Neural crest cell (in vitro differentiated cells): ENCODE measurements around the gene TRMO. TPM values are rescaled to one million over a fixed set of nuclear protein-coding genes. Genes with fewer than 3 reads are reported as not detected.

Source experiments
- DNase-seq: peaks from one replicate; pipeline ENCODE4 v3.0.0; 2021; ENCODE audit warnings: low read depth, mixed read lengths, low spot score
- H3K27ac Mint-ChIP-seq: one replicate; pipeline ENCODE4 v1.8.0; 2021; ENCODE audit warnings: mild to moderate bottlenecking, mixed read lengths; ENCODE audit not compliant: unreplicated experiment
- H3K27me3 Mint-ChIP-seq: 2 replicates; pipeline ENCODE4 v1.8.0; 2021; ENCODE audit warnings: low read depth, mild to moderate bottlenecking, mixed read lengths
- H3K36me3 Mint-ChIP-seq: 2 replicates; pipeline ENCODE4 v1.8.0; 2021; ENCODE audit warnings: low read depth, mild to moderate bottlenecking, mixed read lengths
- H3K4me1 Mint-ChIP-seq: 2 replicates; pipeline ENCODE4 v1.8.0; 2021; ENCODE audit warnings: mixed read lengths
- H3K4me3 Mint-ChIP-seq: one replicate; pipeline ENCODE4 v1.8.0; 2021; ENCODE audit warnings: mild to moderate bottlenecking, mixed read lengths
- H3K9me3 Mint-ChIP-seq: 2 replicates; pipeline ENCODE4 v1.8.0; 2021; ENCODE audit warnings: mixed read lengths
- total RNA-seq: library from RNA; stranded (reverse); gene quantifications from 2 replicates; pipeline ENCODE4 v1.2.1, GENCODE V29; 2021
- TF ChIP-seq, protein P1 (sequence below): fragments of 200-600 bp; sonication (generic); conservative IDR thresholded peaks from 2 replicates; pipeline ENCODE4 v1.5.0; 2021; ENCODE audit warnings: antibody characterized with exemption, mild to moderate bottlenecking

TRMO gene
- total RNA-seq, 1 donor from 2014 or later: 11.4 TPM

DNA sequence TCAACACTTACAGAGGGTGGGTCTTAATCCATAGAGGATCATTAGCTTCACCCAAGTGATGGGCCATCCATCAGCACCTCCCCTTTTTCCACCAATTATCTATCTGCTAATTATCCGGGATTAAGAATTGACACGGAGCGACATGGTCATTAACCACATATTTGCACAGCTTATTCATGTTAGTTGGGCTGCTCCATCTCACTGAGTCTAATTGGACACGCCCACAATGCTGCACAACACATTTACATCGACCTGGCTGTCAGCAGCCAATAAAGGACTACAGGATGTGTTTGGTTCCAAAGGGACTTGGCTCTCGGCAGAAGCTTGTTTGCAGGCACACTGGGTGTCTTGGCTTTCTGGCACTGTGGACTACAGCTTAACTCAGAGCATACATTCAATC is 47.7 kb downstream of the TRMO start:
- TF ChIP-seq, protein P1, sequence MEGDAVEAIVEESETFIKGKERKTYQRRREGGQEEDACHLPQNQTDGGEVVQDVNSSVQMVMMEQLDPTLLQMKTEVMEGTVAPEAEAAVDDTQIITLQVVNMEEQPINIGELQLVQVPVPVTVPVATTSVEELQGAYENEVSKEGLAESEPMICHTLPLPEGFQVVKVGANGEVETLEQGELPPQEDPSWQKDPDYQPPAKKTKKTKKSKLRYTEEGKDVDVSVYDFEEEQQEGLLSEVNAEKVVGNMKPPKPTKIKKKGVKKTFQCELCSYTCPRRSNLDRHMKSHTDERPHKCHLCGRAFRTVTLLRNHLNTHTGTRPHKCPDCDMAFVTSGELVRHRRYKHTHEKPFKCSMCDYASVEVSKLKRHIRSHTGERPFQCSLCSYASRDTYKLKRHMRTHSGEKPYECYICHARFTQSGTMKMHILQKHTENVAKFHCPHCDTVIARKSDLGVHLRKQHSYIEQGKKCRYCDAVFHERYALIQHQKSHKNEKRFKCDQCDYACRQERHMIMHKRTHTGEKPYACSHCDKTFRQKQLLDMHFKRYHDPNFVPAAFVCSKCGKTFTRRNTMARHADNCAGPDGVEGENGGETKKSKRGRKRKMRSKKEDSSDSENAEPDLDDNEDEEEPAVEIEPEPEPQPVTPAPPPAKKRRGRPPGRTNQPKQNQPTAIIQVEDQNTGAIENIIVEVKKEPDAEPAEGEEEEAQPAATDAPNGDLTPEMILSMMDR: no peak
- Mint-ChIP-seq H3K4me1 (no peaks in the 10 kb centered on the region), H3K27me3 (peaks cover 61% of the 10 kb centered on the region), H3K36me3 (no peaks in the 10 kb centered on the region), H3K9me3 (peaks cover 2% of the 10 kb centered on the region), H3K4me3 (no peak overlapping the region), H3K27ac (no peak overlapping the region)
- no peak for DNase-seq

DNA sequence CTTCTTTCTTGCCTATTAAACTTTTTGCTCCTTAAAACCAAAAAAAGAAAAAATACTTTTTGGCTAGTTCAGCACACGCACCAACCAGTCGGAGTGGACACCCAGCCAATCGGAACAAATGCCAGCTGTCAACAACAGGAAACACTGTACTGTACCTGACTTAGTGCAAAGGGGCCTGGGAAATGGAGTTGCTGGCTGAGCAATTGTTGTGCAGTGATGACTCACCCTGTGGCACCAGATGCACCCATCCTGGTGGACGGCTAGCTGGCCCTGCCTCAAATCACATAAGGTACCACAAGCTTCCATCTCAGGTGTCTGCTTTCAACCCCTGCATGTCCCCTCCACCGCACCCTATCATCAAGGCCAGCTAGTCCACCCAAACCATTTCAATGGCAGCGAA is 48.4 kb downstream of the TRMO start:
- Mint-ChIP-seq H3K27ac (no peak overlapping the region), H3K27me3 (peaks cover 64% of the 10 kb centered on the region), H3K4me1 (no peaks in the 10 kb centered on the region), H3K36me3 (no peaks in the 10 kb centered on the region), H3K9me3 (peaks cover 2% of the 10 kb centered on the region), H3K4me3 (no peak overlapping the region)
- DNase-seq: no peak
- TF ChIP-seq, protein P1: no peak

DNA sequence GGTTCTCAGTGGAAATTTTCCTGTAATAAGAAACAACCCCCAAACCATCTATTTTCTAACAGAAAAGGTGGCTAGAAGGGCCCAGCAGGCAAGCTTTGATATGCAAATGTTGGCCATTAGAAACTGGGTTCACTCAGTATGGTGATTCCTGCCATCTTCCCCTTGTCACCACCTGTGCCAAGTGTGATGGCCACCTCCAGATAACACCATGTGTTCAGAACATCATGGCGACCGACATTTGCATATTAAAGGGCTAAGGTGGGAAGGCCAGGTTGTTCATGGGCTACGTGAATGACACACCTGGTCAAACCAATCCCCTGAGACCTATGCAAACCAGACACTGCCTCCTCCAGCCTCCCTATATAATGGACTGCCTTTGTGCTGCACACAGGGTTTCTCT is 48.9 kb downstream of the TRMO start:
- TF ChIP-seq, protein P1: no peak
- Mint-ChIP-seq H3K4me1 (no peaks in the 10 kb centered on the region), H3K36me3 (no peaks in the 10 kb centered on the region), H3K27ac (no peak overlapping the region), H3K9me3 (peaks cover 2% of the 10 kb centered on the region), H3K27me3 (peaks cover 68% of the 10 kb centered on the region), H3K4me3 (no peak overlapping the region)
- DNase-seq: no peak

DNA sequence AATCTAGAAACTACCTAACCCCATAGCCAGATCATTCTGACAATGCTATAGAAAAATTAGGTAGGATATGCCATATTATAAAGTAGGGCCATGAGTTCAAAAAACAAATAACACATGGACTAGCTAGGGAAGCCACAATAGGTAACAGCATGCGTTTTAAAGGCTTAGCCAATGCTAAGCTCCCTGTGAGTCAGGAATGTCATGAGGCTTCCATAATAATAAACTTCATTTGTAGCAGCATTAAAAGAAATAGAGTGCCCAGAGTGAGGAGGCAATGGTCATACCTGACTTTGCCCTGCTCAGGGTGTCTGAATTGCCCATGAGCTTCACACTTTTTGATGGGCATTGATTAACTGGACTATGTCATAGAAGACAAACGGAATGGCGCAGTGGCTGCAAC is 53.4 kb downstream of the TRMO start:
- no peak for DNase-seq
- TF ChIP-seq, protein P1: no peak
- Mint-ChIP-seq H3K27me3 (peaks cover 78% of the 10 kb centered on the region), H3K4me1 (no peaks in the 10 kb centered on the region), H3K27ac (no peak overlapping the region), H3K4me3 (no peak overlapping the region), H3K36me3 (no peaks in the 10 kb centered on the region), H3K9me3 (peaks cover 7% of the 10 kb centered on the region)

DNA sequence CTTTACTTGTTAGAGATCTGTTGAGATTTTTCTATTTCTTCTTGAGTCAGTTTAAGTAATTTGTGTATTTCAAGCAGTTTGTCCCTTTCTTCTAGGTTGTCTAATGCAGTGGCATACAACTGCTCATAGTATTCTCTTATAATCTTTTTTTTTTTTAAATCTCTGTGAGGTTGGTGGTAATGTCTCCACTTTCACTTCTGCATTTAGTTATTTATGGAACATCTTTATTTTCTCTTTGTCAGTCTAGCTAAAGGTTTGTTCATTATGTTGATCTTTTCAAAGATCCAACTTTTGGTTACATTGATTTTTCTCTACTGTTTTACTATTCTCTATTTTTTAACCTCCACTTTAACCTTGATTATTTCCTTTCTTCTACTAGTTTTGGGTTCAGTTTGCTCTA is 55.5 kb downstream of the TRMO start:
- no peaks in the 10 kb centered on the region for H3K4me1 Mint-ChIP-seq
- no peaks in the 10 kb centered on the region for H3K36me3 Mint-ChIP-seq
- H3K4me3 Mint-ChIP-seq: no peak overlapping the region
- H3K27me3 Mint-ChIP-seq: peaks cover 92% of the 10 kb centered on the region
- no peak overlapping the region for H3K27ac Mint-ChIP-seq
- TF ChIP-seq, protein P1: no peak
- no peak for DNase-seq
- H3K9me3 Mint-ChIP-seq: peaks cover 7% of the 10 kb centered on the region

DNA sequence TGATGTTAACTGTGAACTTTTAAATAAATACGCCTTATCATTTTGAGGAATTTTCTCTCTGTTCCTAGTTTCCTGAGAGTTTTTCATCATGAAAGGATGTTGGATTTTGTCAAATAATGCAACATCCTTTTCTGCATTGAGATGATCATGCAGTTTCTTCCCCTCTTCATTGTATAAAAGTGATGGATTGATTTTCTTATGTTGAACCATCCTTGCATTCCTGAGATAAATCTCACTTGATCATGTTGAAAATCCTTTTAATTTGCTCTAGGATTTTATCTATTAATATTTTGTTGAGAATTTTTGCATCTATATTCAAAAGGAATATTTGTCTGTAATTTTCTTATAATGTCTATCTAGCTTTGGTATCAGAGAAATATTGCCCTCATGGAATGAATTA is 56.0 kb downstream of the TRMO start:
- Mint-ChIP-seq H3K9me3 (peaks cover 5% of the 10 kb centered on the region), H3K27me3 (peaks cover 92% of the 10 kb centered on the region), H3K4me3 (no peak overlapping the region), H3K4me1 (no peaks in the 10 kb centered on the region), H3K36me3 (no peaks in the 10 kb centered on the region), H3K27ac (no peak overlapping the region)
- DNase-seq: no peak
- TF ChIP-seq, protein P1: no peak
